ENCODE data around the gene MCEMP1. TPM values are rescaled to one million over a fixed set of nuclear protein-coding genes. Genes with fewer than 3 reads are reported as not detected.

MCEMP1 gene
- total and polyA plus RNA-seq, 2 of the 4 experiments (the other 2 are of a cell fraction): 0.15 TPM; not detected in 1

DNA sequence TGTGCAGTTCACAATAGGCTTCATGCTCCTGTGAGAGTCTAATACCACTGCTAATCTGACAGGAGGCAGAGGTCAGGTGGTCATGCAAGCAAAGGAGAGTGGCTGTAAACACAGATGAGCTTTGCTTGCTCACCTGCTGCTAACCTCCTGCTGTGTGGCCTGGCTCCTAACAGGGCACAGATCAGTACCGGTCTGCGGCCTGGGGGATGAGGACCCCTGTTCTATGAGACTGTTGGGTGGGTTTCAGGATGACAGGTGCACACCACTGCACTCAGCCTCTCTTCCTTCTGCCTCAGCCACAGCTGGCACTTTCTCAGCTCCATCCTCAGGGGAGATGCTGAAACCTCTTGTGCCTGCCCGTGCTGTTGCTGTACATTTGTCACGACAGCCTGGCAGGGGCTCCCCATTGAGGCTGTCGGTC lies 45.4 kb downstream of the MCEMP1 start:
- in situ Hi-C loops (cut with MboI; ENCODE audit: low sequenced_read_pairs): no loop called here
- no peak for TF ChIP-seq MXI1 (IDR thresholded peaks at IDR 0.05; ENCODE audit: borderline replicate concordance, low read depth, low read length)
- no peak for TF ChIP-seq MAZ (IDR thresholded peaks at IDR 0.05; ENCODE audit: borderline replicate concordance, low read depth, low read length)
- TF ChIP-seq MAFK (IDR thresholded peaks at IDR 0.05; ENCODE audit: low read depth, low read length): no peak
- no peak for TF ChIP-seq FOS (IDR thresholded peaks at IDR 0.05; ENCODE audit: low read depth, low read length)
- no peak for TF ChIP-seq CEBPB (IDR thresholded peaks at IDR 0.05; ENCODE audit: low read depth, low read length)
- no peak for TF ChIP-seq BHLHE40 (IDR thresholded peaks at IDR 0.05; ENCODE audit: low read depth, low read length)
- TF ChIP-seq SMC3 (IDR thresholded peaks at IDR 0.05; ENCODE audit: low read depth, low read length): no peak
- TF ChIP-seq, protein P1, sequence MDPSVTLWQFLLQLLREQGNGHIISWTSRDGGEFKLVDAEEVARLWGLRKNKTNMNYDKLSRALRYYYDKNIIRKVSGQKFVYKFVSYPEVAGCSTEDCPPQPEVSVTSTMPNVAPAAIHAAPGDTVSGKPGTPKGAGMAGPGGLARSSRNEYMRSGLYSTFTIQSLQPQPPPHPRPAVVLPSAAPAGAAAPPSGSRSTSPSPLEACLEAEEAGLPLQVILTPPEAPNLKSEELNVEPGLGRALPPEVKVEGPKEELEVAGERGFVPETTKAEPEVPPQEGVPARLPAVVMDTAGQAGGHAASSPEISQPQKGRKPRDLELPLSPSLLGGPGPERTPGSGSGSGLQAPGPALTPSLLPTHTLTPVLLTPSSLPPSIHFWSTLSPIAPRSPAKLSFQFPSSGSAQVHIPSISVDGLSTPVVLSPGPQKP (IDR thresholded peaks at IDR 0.05; ENCODE audit: borderline replicate concordance, low read depth, low read length): no peak
- no peak for TF ChIP-seq RAD21 (IDR thresholded peaks at IDR 0.05; ENCODE audit: low read length)
- no peak for TF ChIP-seq CHD1 (IDR thresholded peaks at IDR 0.05; ENCODE audit: low read depth, low read length)
- TF ChIP-seq, protein P2, sequence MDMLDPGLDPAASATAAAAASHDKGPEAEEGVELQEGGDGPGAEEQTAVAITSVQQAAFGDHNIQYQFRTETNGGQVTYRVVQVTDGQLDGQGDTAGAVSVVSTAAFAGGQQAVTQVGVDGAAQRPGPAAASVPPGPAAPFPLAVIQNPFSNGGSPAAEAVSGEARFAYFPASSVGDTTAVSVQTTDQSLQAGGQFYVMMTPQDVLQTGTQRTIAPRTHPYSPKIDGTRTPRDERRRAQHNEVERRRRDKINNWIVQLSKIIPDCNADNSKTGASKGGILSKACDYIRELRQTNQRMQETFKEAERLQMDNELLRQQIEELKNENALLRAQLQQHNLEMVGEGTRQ (IDR thresholded peaks at IDR 0.05; ENCODE audit: low read depth, low read length): no peak
- no peak for TF ChIP-seq RFX5 (IDR thresholded peaks at IDR 0.05; ENCODE audit: low read depth, low read length)
- TF ChIP-seq RCOR1 (IDR thresholded peaks at IDR 0.05; ENCODE audit: insufficient replicate concordance, low read length): no peak
- no peak overlapping the region for H3K56ac ChIP-seq (ENCODE audit: extremely low read depth, insufficient read depth, low read length)
- no peaks in the 10 kb centered on the region for H4K20me1 ChIP-seq (ENCODE audit: insufficient read depth, low read length)
- H3K18ac ChIP-seq (ENCODE audit: low read depth, low read length): no peak overlapping the region
- dilution Hi-C loops (cut with HindIII; ENCODE audit: low sequenced_read_pairs, unreplicated experiment): no loop called here
- no peak overlapping the region for H2BK5ac ChIP-seq (ENCODE audit: low read depth, low read length, poor library complexity, severe bottlenecking)
- CTCF ChIA-PET: no interaction called here
- H3K9me1 ChIP-seq (ENCODE audit: insufficient read depth, low read length): no peaks in the 10 kb centered on the region
- ATAC-seq (ENCODE audit: low read depth): no peak
- no peak overlapping the region for H3K4me3 ChIP-seq (ENCODE audit: insufficient read depth, low read depth, low read length)
- H3K4me1 ChIP-seq (ENCODE audit: control insufficient read depth, insufficient read depth, low read length): no peaks in the 10 kb centered on the region
- H2BK15ac ChIP-seq (ENCODE audit: low read depth, low read length): no peak overlapping the region
- POLR2A ChIA-PET (ENCODE audit: unreplicated experiment): no interaction called here
- no peak overlapping the region for H3K14ac ChIP-seq (replicated peaks; ENCODE audit: low read depth, low read length)
- no peak overlapping the region for H3K27ac ChIP-seq (ENCODE audit: insufficient read depth, low read length)
- no peaks in the 10 kb centered on the region for H3K36me3 ChIP-seq (ENCODE audit: control insufficient read depth, insufficient read depth, low read length)
- no peak overlapping the region for H3K4me2 ChIP-seq (ENCODE audit: low read depth, low read length)
- intact Hi-C loops (cut with micrococcal nuclease): loop anchor here (5.0 kb wide), 1 partner anchor 35 kb away; no protein-coding TSS in a partner anchor
- H3K4ac ChIP-seq (ENCODE audit: low read depth, low read length): no peak overlapping the region
- H2AFZ ChIP-seq (replicated peaks; ENCODE audit: low read length, poor library complexity): no peak overlapping the region
- WGBS, 2 experiments (ENCODE audit: extremely low coverage in 2 of 2, insufficient read length in 1 of 2): no CpG with 5 or more reads among the region's 5 CpGs
- H2BK20ac ChIP-seq (ENCODE audit: low read depth, low read length): no peak overlapping the region
- H4K91ac ChIP-seq (ENCODE audit: insufficient read depth, low read depth, low read length): no peak overlapping the region
- peaks cover 17% of the 10 kb centered on the region for H3K27me3 ChIP-seq (ENCODE audit: control insufficient read depth, insufficient read depth, low read length)
- no peak overlapping the region for H2AK5ac ChIP-seq (ENCODE audit: low read depth, low read length)
- H4K5ac ChIP-seq (ENCODE audit: low read depth, low read length): no peak overlapping the region
- H3K23ac ChIP-seq (ENCODE audit: low read depth, low read length): no peak overlapping the region
- no peak overlapping the region for H4K8ac ChIP-seq (ENCODE audit: low read depth in 2 of 2, low read length in 2 of 2)
- DNase-seq: no peak
- H3K79me1 ChIP-seq (ENCODE audit: low read depth in 1 of 2, low read length in 2 of 2): no peaks in the 10 kb centered on the region
- H2AK9ac ChIP-seq (replicated peaks; ENCODE audit: low read depth, low read length, poor library complexity): peak overlapping the region; percentile 70
- no peaks in the 10 kb centered on the region for H3K9me3 ChIP-seq (ENCODE audit: control insufficient read depth, insufficient read depth, low read length)
- H2BK120ac ChIP-seq (ENCODE audit: low read depth, low read length): no peak overlapping the region
- H3K9ac ChIP-seq (ENCODE audit: low read depth, low read length): no peak overlapping the region
- no TSS peak for BruUV-seq (replicated peaks)

Data from IMR-90 (cell line).